Left lung (tissue), 10 donors: ENCODE data around the gene ZC3H8. TPM values are rescaled to one million over a fixed set of nuclear protein-coding genes. Genes with fewer than 3 reads are reported as not detected.

Experiments used
- ATAC-seq: fragments of 200-7000 bp; cut with Tn5 transposase; one replicate; pipeline ENCODE4 v1.9.1; 2020; ENCODE audit warnings: moderate library complexity
- DNase-seq, 4 donors: peaks; one replicate each; pipeline ENCODE4 v3.0.0-alpha.2; 2013 to 2020
- H3K27ac ChIP-seq, 2 donors: fragments of 200-600 bp; sonication (generic) in 1 of 2; one replicate each; pipeline versions ENCODE4 v1.5.0 to v1.8.0; 2020 to 2021
- H3K27me3 ChIP-seq, 2 donors: fragments of 200-600 bp; sonication (generic) in 1 of 2; one replicate each; pipeline versions ENCODE4 v1.5.0 to v1.8.0; 2020 to 2021
- H3K36me3 ChIP-seq, 2 donors: fragments of 200-600 bp; sonication (generic) in 1 of 2; one replicate each; pipeline versions ENCODE4 v1.5.0 to v1.8.0; 2020 to 2021
- H3K4me1 ChIP-seq, 2 donors: fragments of 200-600 bp; one replicate each; pipeline ENCODE4 v1.8.0; 2021
- H3K4me3 ChIP-seq, 2 donors: fragments of 200-600 bp; sonication (generic) in 1 of 2; one replicate each; pipeline versions ENCODE4 v1.5.0 to v1.8.0; 2020 to 2021; ENCODE audit warnings: mild to moderate bottlenecking in 1 of 2
- H3K9me3 ChIP-seq, 2 donors: fragments of 200-600 bp; sonication (generic) in 1 of 2; one replicate each; pipeline versions ENCODE4 v1.5.0 to v1.8.0; 2020 to 2021
- CTCF ChIP-seq, 2 donors: fragments of 200-600 bp; sonication (generic) in 1 of 2; IDR thresholded peaks; one replicate each; pipeline versions ENCODE4 v1.5.0 to v1.8.0; 2021; ENCODE audit warnings: antibody characterized with exemption in 2 of 2
- intact Hi-C, 2 donors: fragments of 100-400 bp; cut with DNase I; formaldehyde crosslinking; loops; one replicate each; pipeline versions ENCODE4 v1.11.2 to v1.14.2; 2022
- polyA plus RNA-seq, 6 donors: library from polyadenylated mRNA; unstranded; fragments of 120-200 nt; gene quantifications; one replicate each; pipeline ENCODE4 v1.2.1, GENCODE V29; 2013; ENCODE audit not compliant: insufficient read length in 6 of 6
- total RNA-seq, 2 donors: library from RNA; stranded (reverse); fragmentation: NEBNext Ultra II Directional; extraction: Animal tissue kit (Norgen Biotek cat#: 25700); gene quantifications; one replicate each; pipeline ENCODE4 v1.2.1, GENCODE V29; 2021
- donor health status: DM: no; HTN: yes; CAD: no.
- donor health status: DM: no; HTN: no; CAD: no.

ZC3H8 gene
- total and polyA plus RNA-seq, 8 donors = 4.5 to 29.4 (median 21.4) TPM

GRCh38 chr2:112244854-112245253 is 10.0 kb downstream of the ZC3H8 start:
- DNase-seq (no peak), ATAC-seq (no peak)
- Histone ChIP-seq H3K4me3 (no peak overlapping the region), H3K27ac (no peak overlapping the region), H3K27me3 (no peaks in the 10 kb centered on the region), H3K9me3 (no peaks in the 10 kb centered on the region), H3K4me1 (no peaks in the 10 kb centered on the region), H3K36me3 (peaks cover 0 to 45% of the 10 kb centered on the region in 2 donors)
- no peak for TF ChIP-seq CTCF (IDR thresholded peaks at IDR 0.05)
- intact Hi-C loops = no loop called here

- Histone ChIP-seq H3K4me3 (no peak overlapping the region), H3K4me1 (no peaks in the 10 kb centered on the region), H3K27me3 (no peaks in the 10 kb centered on the region), H3K36me3 (peaks cover 0 to 31% of the 10 kb centered on the region in 2 donors), H3K27ac (no peak overlapping the region), H3K9me3 (no peaks in the 10 kb centered on the region)
- ATAC-seq (no peak), DNase-seq (no peak)
- no peak for TF ChIP-seq CTCF (IDR thresholded peaks at IDR 0.05)
- intact Hi-C loops = no loop called here
Measured at GRCh38 chr2:112243233-112243632, 11.6 kb downstream of the ZC3H8 start.

GRCh38 chr2:112242384-112242783 is 12.5 kb downstream of the ZC3H8 start:
- no peak for DNase-seq
- H3K27ac ChIP-seq = no peak overlapping the region
- peak; percentile 52 for ATAC-seq
- no peaks in the 10 kb centered on the region for H3K4me1 ChIP-seq
- no peak overlapping the region for H3K4me3 ChIP-seq
- intact Hi-C loops = no loop called here
- no peak for TF ChIP-seq CTCF (IDR thresholded peaks at IDR 0.05)
- H3K27me3 ChIP-seq = no peaks in the 10 kb centered on the region
- no peaks in the 10 kb centered on the region for H3K9me3 ChIP-seq
- H3K36me3 ChIP-seq = peaks cover 0 to 30% of the 10 kb centered on the region in 2 donors

GRCh38 chr2:112239862-112240261 is 15.0 kb downstream of the ZC3H8 start:
- Histone ChIP-seq H3K4me3 (no peak overlapping the region), H3K27ac (no peak overlapping the region), H3K36me3 (peaks cover 0 to 31% of the 10 kb centered on the region in 2 donors), H3K27me3 (no peaks in the 10 kb centered on the region), H3K4me1 (no peaks in the 10 kb centered on the region), H3K9me3 (no peaks in the 10 kb centered on the region)
- no peak for ATAC-seq
- DNase-seq = no peak
- TF ChIP-seq CTCF (IDR thresholded peaks at IDR 0.05) = no peak
- intact Hi-C loops = no loop called here

- Histone ChIP-seq H3K27ac (no peak overlapping the region), H3K36me3 (peaks cover 0 to 53% of the 10 kb centered on the region in 2 donors), H3K9me3 (no peaks in the 10 kb centered on the region), H3K27me3 (no peaks in the 10 kb centered on the region), H3K4me3 (no peak overlapping the region), H3K4me1 (no peaks in the 10 kb centered on the region)
- DNase-seq = no peak
- no peak for ATAC-seq
- no peak for TF ChIP-seq CTCF (IDR thresholded peaks at IDR 0.05)
- intact Hi-C loops = no loop called here
Measured at GRCh38 chr2:112230371-112230770, 24.5 kb downstream of the ZC3H8 start.
